K562 (cell line): ENCODE results near the gene ABLIM2. TPM values are rescaled to one million over a fixed set of nuclear protein-coding genes. Genes with fewer than 3 reads are reported as not detected.

ENCODE experiments used
- ATAC-seq: fragments of 200-7000 bp; cut with Tn5 transposase; 3 replicates; pipeline ENCODE4 v1.9.1; 2020; ENCODE audit warnings: moderate library complexity
- BruUV-seq: library from RNA; stranded (reverse); fragments of 400-500 nt; replicated peaks from 2 replicates; lab custom pipeline; 2021; lab: Mats Ljungman, UMichigan
- CTCF ChIA-PET: fragments of 300-600 bp; formaldehyde crosslinking; extraction: SDS; loops from one replicate; lab custom pipeline; 2021; ENCODE audit warnings: low intra/inter-chr PET ratio; lab: Yijun Ruan, JAX
- POLR2A ChIA-PET: fragments of 300-600, 350-650 bp; sonication (Branson Sonifier 250); formaldehyde crosslinking; extraction: SDS; loops from one replicate; lab custom pipeline; 2021; ENCODE audit warnings: antibody characterized with exemption, inconsistent platforms; lab: Yijun Ruan, JAX
- DNase-seq, 4 experiments: peaks; one replicate each; pipeline versions ENCODE4 v3.0.0 to v3.0.0-alpha.2; 2011 to 2018; ENCODE audit warnings: low spot score in 3 of 4, mixed read lengths in 3 of 4; ENCODE audit errors: extremely low read depth in 1 of 4
- FAIRE-seq: peaks from 2 replicates; lab custom pipeline; 2011; peaks lifted over from hg19 to GRCh38; lab: Jason Lieb, UNC
- H2AFZ ChIP-seq: 2 replicates; pipeline ENCODE4 v1.6.0; 2011; ENCODE audit warnings: low read depth, low read length, control low read depth, inconsistent platforms
- H3K27ac ChIP-seq: fragments of 200-600 bp; 3 replicates; pipeline ENCODE4 v1.8.0; 2011; ENCODE audit warnings: low read depth, mild to moderate bottlenecking, control low read depth, inconsistent platforms, low read length, moderate library complexity, mixed read lengths; ENCODE audit errors: extremely low read depth
- H3K27me3 ChIP-seq, 2 experiments: fragments of 300-600 bp in 1 of 2; 2 replicates in 1 of 2; 3 replicates in 1 of 2; pipeline versions ENCODE4 v1.6.0 to v1.8.0; 2011; ENCODE audit warnings: inconsistent platforms in 2 of 2, low read length in 2 of 2, mild to moderate bottlenecking in 1 of 2, mixed read lengths in 1 of 2, moderate library complexity in 1 of 2; ENCODE audit not compliant: control insufficient read depth in 2 of 2, insufficient read depth in 2 of 2
- H3K36me3 ChIP-seq: fragments of 300-600 bp; 3 replicates; pipeline ENCODE4 v1.8.0; 2011; ENCODE audit warnings: mild to moderate bottlenecking, low read length, inconsistent platforms; ENCODE audit not compliant: control insufficient read depth, insufficient read depth
- H3K4me1 ChIP-seq, 2 experiments: fragments of 200-600 bp in 1 of 2; replicated peaks in 1 of 2; 2 replicates in 1 of 2; 3 replicates in 1 of 2; pipeline versions ENCODE4 v1.5.1 to v1.8.0; 2011; ENCODE audit warnings: inconsistent platforms in 2 of 2, low read length in 2 of 2, mild to moderate bottlenecking in 1 of 2, mixed read lengths in 1 of 2, moderate library complexity in 1 of 2; ENCODE audit not compliant: control insufficient read depth in 2 of 2, insufficient read depth in 2 of 2
- H3K4me2 ChIP-seq: 2 replicates; pipeline ENCODE4 v1.6.1; 2011; ENCODE audit warnings: low read length, control low read depth, inconsistent platforms, mixed read lengths; ENCODE audit not compliant: insufficient read depth
- H3K4me3 ChIP-seq: fragments of 200-600 bp; sonication (generic), shearing (Covaris generic); 2 replicates; pipeline ENCODE4 v1.5.1; 2016; ENCODE audit warnings: control low read depth, inconsistent platforms
- H3K79me2 ChIP-seq: fragments of 200-600 bp; 3 replicates; pipeline ENCODE4 v1.8.0; 2011; ENCODE audit warnings: low read length, inconsistent platforms; ENCODE audit not compliant: control insufficient read depth, insufficient read depth
- H3K9ac ChIP-seq, 2 experiments: 2 replicates each; pipeline versions ENCODE4 v1.6.0 to v1.6.1; 2011; ENCODE audit warnings: low read depth in 2 of 2, low read length in 2 of 2, control low read depth in 1 of 2, inconsistent platforms in 1 of 2, mild to moderate bottlenecking in 1 of 2, mixed read lengths in 1 of 2; ENCODE audit not compliant: insufficient read depth in 1 of 2
- H3K9me1 ChIP-seq: one replicate; pipeline ENCODE4 v1.6.0; 2011; ENCODE audit warnings: inconsistent platforms, mild to moderate bottlenecking, low read length, moderate library complexity; ENCODE audit not compliant: control insufficient read depth, insufficient read depth
- H3K9me3 ChIP-seq: replicated peaks from 2 replicates; pipeline ENCODE4 v1.5.1; 2011; ENCODE audit warnings: low read depth, low read length, inconsistent platforms; ENCODE audit not compliant: control insufficient read depth, insufficient read depth
- H4K20me1 ChIP-seq: replicated peaks from 2 replicates; pipeline ENCODE4 v1.6.1; 2011; ENCODE audit warnings: low read length, inconsistent platforms, mixed read lengths; ENCODE audit not compliant: control insufficient read depth, insufficient read depth
- KDM1A ChIP-seq, 2 experiments: fragments of 450-650 bp; IDR thresholded peaks; 2 replicates each; pipeline ENCODE4 v1.6.1; 2016; ENCODE audit warnings: mild to moderate bottlenecking in 2 of 2
- PTBP1 ChIP-seq: fragments of 200-400 bp; formaldehyde crosslinking; IDR thresholded peaks from 2 replicates; pipeline ENCODE4 v1.6.1; 2017; ENCODE audit warnings: low read depth, low read length
- RCOR1 ChIP-seq, 2 experiments: IDR thresholded peaks; 2 replicates each; pipeline ENCODE4 v1.6.1; 2012; ENCODE audit warnings: low read depth in 2 of 2, low read length in 2 of 2, borderline replicate concordance in 1 of 2, improper control_type of control experiment in 1 of 2
- WGBS: fragments of 100-300 bp; shearing (Covaris generic); methylation state at CpG from one replicate; pipeline ENCODE4 v1.1.6; 2016; ENCODE audit warnings: low coverage, mixed read lengths; ENCODE audit not compliant: insufficient coverage; ENCODE audit errors: missing lambda C conversion rate; 5-methylcytosine and 5-hydroxymethylcytosine counted together
- in situ Hi-C: fragments of 300-500 bp; cut with MboI; formaldehyde crosslinking; loops from 4 replicates; pipeline ENCODE4 v1.15.0; 2018; ENCODE audit warnings: inconsistent platforms, mixed read lengths
- intact Hi-C: fragments of 100-400 bp; cut with micrococcal nuclease; formaldehyde crosslinking; loops from 2 replicates; pipeline ENCODE4 v1.14.2; 2022
- polyA plus RNA-seq, 8 experiments: library from polyadenylated mRNA; depleted of rRNA in 4 of 8; stranded (reverse) in 5 of 8; unstranded in 3 of 8; fragments of >200 nt; fragmentation: Nextera tagmentation in 2 of 8; fragmentation: Illumina TruSeq in 1 of 8; extraction: Ambion mirVana in 2 of 8; extraction: Trizol in 1 of 8; gene quantifications; 2 replicates each; pipeline versions ENCODE4 v1.2.1 to v1.2.3, GENCODE V29; 2011 to 2014; ENCODE audit warnings: inconsistent platforms in 1 of 8, missing spikeins in 1 of 8
- total RNA-seq, 7 experiments: library from RNA; depleted of rRNA in 6 of 7; stranded (reverse); fragments of >200 nt in 6 of 7; fragmentation: Illumina TruSeq in 2 of 7; extraction: Trizol in 2 of 7; gene quantifications; 2 replicates each; pipeline versions ENCODE4 v1.2.1 to v1.2.3, GENCODE V29; 2011 to 2021; ENCODE audit warnings: low replicate concordance in 1 of 7
- TF ChIP-seq, protein P1 (sequence below): fragments of 450-650 bp; IDR thresholded peaks from 2 replicates; pipeline ENCODE4 v1.6.1; 2017; ENCODE audit warnings: antibody characterized with exemption
- TF ChIP-seq, protein P2 (sequence below): conservative IDR thresholded peaks from 2 replicates; pipeline ENCODE4 v1.6.1; 2011; ENCODE audit warnings: low read depth, mild to moderate bottlenecking, low read length; ENCODE audit not compliant: control insufficient read depth

The ABLIM2 gene
- total and polyA plus RNA-seq, 9 of the 15 experiments (the other 6 are each of a cell fraction or from before 2014, with no cell fraction given) = not detected

DNA sequence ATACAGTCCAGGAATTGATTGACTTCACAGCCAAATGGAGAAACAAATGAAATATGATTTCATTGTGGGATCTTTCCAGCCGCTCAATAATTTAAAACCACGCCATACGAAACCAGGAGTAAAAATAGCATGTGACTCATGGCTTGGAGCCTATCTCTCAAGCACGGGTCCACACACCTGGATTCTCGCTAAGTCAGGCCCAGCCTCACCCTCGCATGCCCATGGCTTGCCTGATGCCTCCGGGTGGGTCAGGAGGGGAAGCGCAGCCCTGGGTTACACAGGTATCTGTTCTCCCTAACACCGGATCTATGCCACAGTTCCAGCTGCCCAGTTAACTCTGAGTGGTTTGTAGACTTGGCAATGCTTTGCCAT is 5.6 kb upstream of the ABLIM2 start:
- ChIA-PET CTCF (no interaction called here), POLR2A (no interaction called here)
- TF ChIP-seq RCOR1 (IDR thresholded peaks at IDR 0.05; ENCODE audit: borderline replicate concordance in 1 of 2, low read depth in 2 of 2, low read length in 2 of 2) (no peak), PTBP1 (no peak), KDM1A (IDR thresholded peaks at IDR 0.05) (no peak)
- TF ChIP-seq, protein P1, sequence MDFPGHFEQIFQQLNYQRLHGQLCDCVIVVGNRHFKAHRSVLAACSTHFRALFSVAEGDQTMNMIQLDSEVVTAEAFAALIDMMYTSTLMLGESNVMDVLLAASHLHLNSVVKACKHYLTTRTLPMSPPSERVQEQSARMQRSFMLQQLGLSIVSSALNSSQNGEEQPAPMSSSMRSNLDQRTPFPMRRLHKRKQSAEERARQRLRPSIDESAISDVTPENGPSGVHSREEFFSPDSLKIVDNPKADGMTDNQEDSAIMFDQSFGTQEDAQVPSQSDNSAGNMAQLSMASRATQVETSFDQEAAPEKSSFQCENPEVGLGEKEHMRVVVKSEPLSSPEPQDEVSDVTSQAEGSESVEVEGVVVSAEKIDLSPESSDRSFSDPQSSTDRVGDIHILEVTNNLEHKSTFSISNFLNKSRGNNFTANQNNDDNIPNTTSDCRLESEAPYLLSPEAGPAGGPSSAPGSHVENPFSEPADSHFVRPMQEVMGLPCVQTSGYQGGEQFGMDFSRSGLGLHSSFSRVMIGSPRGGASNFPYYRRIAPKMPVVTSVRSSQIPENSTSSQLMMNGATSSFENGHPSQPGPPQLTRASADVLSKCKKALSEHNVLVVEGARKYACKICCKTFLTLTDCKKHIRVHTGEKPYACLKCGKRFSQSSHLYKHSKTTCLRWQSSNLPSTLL = no peak
- TF ChIP-seq, protein P2, sequence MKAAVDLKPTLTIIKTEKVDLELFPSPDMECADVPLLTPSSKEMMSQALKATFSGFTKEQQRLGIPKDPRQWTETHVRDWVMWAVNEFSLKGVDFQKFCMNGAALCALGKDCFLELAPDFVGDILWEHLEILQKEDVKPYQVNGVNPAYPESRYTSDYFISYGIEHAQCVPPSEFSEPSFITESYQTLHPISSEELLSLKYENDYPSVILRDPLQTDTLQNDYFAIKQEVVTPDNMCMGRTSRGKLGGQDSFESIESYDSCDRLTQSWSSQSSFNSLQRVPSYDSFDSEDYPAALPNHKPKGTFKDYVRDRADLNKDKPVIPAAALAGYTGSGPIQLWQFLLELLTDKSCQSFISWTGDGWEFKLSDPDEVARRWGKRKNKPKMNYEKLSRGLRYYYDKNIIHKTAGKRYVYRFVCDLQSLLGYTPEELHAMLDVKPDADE = no peak
- Histone ChIP-seq H3K9me3 (peaks cover 6% of the 10 kb centered on the region), H3K9ac (no peak overlapping the region), H3K79me2 (no peaks in the 10 kb centered on the region), H3K9me1 (no peaks in the 10 kb centered on the region), H4K20me1 (no peaks in the 10 kb centered on the region; the same call in 1 of the 2 replicates), H3K27me3 (peaks cover 17 to 57% of the 10 kb centered on the region in 2 experiments; a peak in 4 of 5 replicates), H3K4me2 (no peak overlapping the region), H3K4me1 (peaks cover 0 to 4% of the 10 kb centered on the region in 2 experiments; a peak in 2 of 5 replicates), H3K4me3 (no peak overlapping the region), H3K27ac (no peak overlapping the region), H3K36me3 (no peaks in the 10 kb centered on the region), H2AFZ (no peak overlapping the region)
- no peak for ATAC-seq
- DNase-seq = no peak
- intact Hi-C loops = no loop called here
- WGBS = 2% methylated on average over 9 of the region's 9 CpGs
- BruUV-seq = no TSS peak
- no peak for FAIRE-seq
- in situ Hi-C loops = loop anchor here (10.0 kb wide), 1 partner anchor 241 kb away; no protein-coding TSS in a partner anchor
